Smooth muscle cell (in vitro differentiated cells): ENCODE results near the gene REPIN1. TPM values are rescaled to one million over a fixed set of nuclear protein-coding genes. Genes with fewer than 3 reads are reported as not detected.

Source experiments
- DNase-seq: peaks from one replicate; lab custom pipeline; 2025; ENCODE audit not compliant: unreplicated experiment; lab: John Stamatoyannopoulos, UW
- H2AFZ ChIP-seq: fragments of 200-600 bp; sonication (generic); 2 replicates; pipeline ENCODE4 v1.6.0; 2016; ENCODE audit warnings: antibody characterized with exemption, low read depth, mild to moderate bottlenecking
- H3F3A ChIP-seq: fragments of 200-600 bp; sonication (generic); 2 replicates; pipeline ENCODE4 v1.6.0; 2017; ENCODE audit warnings: antibody characterized with exemption, low read depth
- H3K27ac ChIP-seq: fragments of 200-600 bp; sonication (generic); 2 replicates; pipeline ENCODE4 v1.5.1; 2016; ENCODE audit warnings: low read depth, mild to moderate bottlenecking
- H3K27me3 ChIP-seq: fragments of 200-600 bp; sonication (generic); 2 replicates; pipeline ENCODE4 v1.6.1; 2016; ENCODE audit warnings: low read depth, mild to moderate bottlenecking
- H3K36me3 ChIP-seq: fragments of 200-600 bp; sonication (generic); 2 replicates; pipeline ENCODE4 v1.5.1; 2016; ENCODE audit warnings: low read depth
- H3K4me1 ChIP-seq: fragments of 200-600 bp; sonication (generic); 2 replicates; pipeline ENCODE4 v1.5.1; 2016; ENCODE audit warnings: low read depth
- H3K4me2 ChIP-seq: fragments of 200-600 bp; sonication (generic); 2 replicates; pipeline ENCODE4 v1.6.0; 2016; ENCODE audit warnings: mild to moderate bottlenecking
- H3K4me3 ChIP-seq: fragments of 200-600 bp; sonication (generic); 2 replicates; pipeline ENCODE4 v1.5.1; 2016; ENCODE audit warnings: mild to moderate bottlenecking
- H3K79me2 ChIP-seq: fragments of 200-600 bp; sonication (generic); 2 replicates; pipeline ENCODE4 v1.6.0; 2016; ENCODE audit warnings: low read depth, mild to moderate bottlenecking
- H3K9ac ChIP-seq: fragments of 200-600 bp; sonication (generic); 2 replicates; pipeline ENCODE4 v1.6.0; 2016; ENCODE audit warnings: low read depth
- H3K9me3 ChIP-seq: fragments of 200-600 bp; sonication (generic); replicated peaks from 2 replicates; pipeline ENCODE4 v1.5.1; 2016; ENCODE audit warnings: low read depth
- H4K20me1 ChIP-seq: fragments of 200-600 bp; sonication (generic); 2 replicates; pipeline ENCODE4 v1.6.0; 2016; ENCODE audit warnings: low read depth
- WGBS: methylation state at CpG from one replicate; pipeline ENCODE4 v1.1.7; 2016; ENCODE audit warnings: low lambda C conversion rate; 5-methylcytosine and 5-hydroxymethylcytosine counted together
- polyA plus RNA-seq: library from polyadenylated mRNA; unstranded; fragments of >200 nt; fragmentation: Nextera tagmentation; extraction: Ambion mirVana; gene quantifications from 2 replicates; pipeline ENCODE4 v1.2.1, GENCODE V29; 2016
- total RNA-seq: library from RNA; depleted of rRNA; stranded (reverse); fragments of >200 nt; gene quantifications from 2 replicates; pipeline ENCODE4 v1.2.3, GENCODE V29; 2014
- TF ChIP-seq, protein P1 (sequence below): fragments of 200-600 bp; sonication (generic); IDR thresholded peaks from 2 replicates; pipeline ENCODE4 v1.5.1; 2017; ENCODE audit warnings: borderline replicate concordance, mild to moderate bottlenecking, antibody characterized with exemption; ENCODE audit not compliant: insufficient read depth, poor library complexity, severe bottlenecking

The REPIN1 gene
- total and polyA plus RNA-seq, 2 experiments from 2014 or later: 55.5 to 60.9 TPM

DNA sequence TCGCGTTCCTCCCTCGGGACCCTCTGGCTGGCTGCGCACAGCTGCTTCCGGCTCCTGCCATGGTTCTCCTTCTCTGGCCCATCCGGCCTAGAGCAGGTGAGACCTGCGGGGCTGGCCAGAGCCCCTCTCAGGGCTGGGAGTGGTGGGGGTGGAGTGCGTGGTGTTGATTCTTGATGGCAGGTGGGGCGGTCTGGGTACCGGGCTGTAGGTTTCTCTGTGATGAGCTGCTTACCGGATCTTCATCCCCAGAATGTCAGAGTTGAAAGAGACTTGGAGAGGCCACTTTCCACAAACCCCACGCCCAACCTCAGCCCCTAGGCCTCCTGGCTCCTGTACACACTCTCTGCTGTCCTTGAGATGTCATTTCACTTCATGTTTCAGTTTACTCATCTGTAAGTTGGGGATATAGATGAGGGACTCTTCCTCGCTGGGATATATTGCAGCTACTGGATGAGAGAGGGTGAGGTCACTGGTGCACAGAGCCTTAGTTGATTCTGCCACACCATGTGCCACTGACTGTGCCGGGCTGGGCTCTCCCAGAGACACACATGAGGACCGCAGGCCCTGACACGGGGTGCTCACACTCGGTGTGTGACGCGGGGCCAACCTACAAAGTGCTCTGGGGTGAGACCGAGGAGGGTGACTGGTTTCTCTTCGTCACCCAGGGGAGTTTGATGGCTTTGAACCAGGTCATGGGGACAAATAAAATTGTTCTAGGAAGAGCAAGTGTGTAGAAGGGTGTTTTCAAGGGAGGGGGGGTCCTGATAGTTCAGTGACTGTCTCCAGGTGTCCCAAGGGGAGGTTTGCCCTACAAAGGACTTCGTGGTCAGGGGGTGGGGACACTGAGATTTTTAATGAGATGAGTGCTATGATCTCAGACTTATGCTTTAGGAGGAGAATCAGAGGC is 40.0 kb downstream of the REPIN1 start:
- Histone ChIP-seq H3F3A (peaks cover 3% of the 10 kb centered on the region), H3K27me3 (no peaks in the 10 kb centered on the region), H3K4me3 (no peak overlapping the region), H3K4me1 (peaks cover 19% of the 10 kb centered on the region), H3K9ac (no peak overlapping the region), H2AFZ (no peak overlapping the region), H3K27ac (no peak overlapping the region), H4K20me1 (no peaks in the 10 kb centered on the region), H3K79me2 (no peaks in the 10 kb centered on the region), H3K9me3 (no peaks in the 10 kb centered on the region), H3K36me3 (no peaks in the 10 kb centered on the region), H3K4me2 (no peak overlapping the region)
- 89% methylated on average over 20 of the region's 22 CpGs for WGBS
- TF ChIP-seq, protein P1, sequence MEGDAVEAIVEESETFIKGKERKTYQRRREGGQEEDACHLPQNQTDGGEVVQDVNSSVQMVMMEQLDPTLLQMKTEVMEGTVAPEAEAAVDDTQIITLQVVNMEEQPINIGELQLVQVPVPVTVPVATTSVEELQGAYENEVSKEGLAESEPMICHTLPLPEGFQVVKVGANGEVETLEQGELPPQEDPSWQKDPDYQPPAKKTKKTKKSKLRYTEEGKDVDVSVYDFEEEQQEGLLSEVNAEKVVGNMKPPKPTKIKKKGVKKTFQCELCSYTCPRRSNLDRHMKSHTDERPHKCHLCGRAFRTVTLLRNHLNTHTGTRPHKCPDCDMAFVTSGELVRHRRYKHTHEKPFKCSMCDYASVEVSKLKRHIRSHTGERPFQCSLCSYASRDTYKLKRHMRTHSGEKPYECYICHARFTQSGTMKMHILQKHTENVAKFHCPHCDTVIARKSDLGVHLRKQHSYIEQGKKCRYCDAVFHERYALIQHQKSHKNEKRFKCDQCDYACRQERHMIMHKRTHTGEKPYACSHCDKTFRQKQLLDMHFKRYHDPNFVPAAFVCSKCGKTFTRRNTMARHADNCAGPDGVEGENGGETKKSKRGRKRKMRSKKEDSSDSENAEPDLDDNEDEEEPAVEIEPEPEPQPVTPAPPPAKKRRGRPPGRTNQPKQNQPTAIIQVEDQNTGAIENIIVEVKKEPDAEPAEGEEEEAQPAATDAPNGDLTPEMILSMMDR: no peak
- DNase-seq: no peak

DNA sequence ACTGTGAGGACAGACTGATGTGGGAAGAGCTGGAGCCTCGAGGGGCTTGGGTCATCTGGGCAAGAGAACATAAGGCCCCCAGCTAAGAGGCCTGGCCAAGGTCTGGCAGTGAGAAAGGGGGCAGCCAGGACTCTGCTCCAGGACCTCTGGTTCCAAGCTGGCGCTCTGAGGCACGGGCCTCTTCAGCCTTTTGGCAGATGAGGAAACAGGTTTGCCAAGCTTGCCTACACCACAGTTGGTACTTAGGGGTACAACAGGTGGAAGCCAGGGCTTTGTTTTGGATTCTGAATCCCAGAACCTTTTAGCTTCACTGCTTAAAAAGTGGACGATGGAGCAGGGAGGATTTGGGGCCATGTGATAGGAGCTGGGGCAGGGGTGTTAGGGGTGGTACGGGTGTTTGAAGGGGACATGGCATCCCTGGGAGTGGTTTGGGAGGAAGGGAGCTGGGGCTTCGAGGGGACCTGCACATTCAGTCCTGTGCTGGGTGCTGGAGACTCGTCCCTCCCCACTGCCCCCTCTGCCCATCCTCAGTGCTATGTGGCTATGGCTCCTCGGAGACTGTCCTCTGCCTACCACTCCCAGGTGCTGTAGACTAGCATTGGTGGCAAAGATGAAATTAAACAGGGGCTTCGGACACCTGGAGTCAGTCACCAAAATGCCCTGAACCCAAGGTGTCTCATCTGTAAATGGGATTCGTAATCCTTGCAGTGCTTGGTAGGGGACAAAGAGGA is 40.8 kb downstream of the REPIN1 start:
- no peaks in the 10 kb centered on the region for H3K27me3 ChIP-seq
- H3K4me3 ChIP-seq: no peak overlapping the region
- H3F3A ChIP-seq: peaks cover 3% of the 10 kb centered on the region
- H4K20me1 ChIP-seq: no peaks in the 10 kb centered on the region
- H3K9me3 ChIP-seq: no peaks in the 10 kb centered on the region
- H3K36me3 ChIP-seq: no peaks in the 10 kb centered on the region
- TF ChIP-seq, protein P1: no peak
- H3K4me1 ChIP-seq: peaks cover 11% of the 10 kb centered on the region
- no peak overlapping the region for H3K27ac ChIP-seq
- no peak overlapping the region for H3K4me2 ChIP-seq
- DNase-seq: no peak
- no peaks in the 10 kb centered on the region for H3K79me2 ChIP-seq
- no peak overlapping the region for H3K9ac ChIP-seq
- WGBS: 96% methylated on average over 10 of the region's 10 CpGs
- H2AFZ ChIP-seq: no peak overlapping the region

DNA sequence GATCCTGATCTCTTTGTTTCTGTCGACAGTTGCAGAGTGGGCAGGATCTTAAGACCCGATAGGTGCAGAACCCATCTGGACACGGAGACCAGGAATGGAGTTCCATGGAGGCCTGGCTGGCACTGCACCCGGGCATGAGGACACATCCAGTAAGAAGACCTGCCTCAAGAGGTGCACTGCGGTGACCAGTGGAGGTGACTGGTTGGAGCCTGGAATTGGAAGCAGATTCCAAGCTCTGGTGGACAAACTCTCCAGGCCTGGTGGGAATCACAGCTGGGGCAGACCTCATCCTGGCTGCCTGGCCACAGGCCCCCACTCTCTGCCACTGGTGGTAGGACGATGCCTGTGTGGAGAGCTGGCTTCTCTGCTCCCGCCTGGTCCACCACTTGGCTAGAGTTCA is 41.5 kb downstream of the REPIN1 start:
- Histone ChIP-seq H3F3A (peaks cover 3% of the 10 kb centered on the region), H3K4me2 (no peak overlapping the region), H3K36me3 (no peaks in the 10 kb centered on the region), H3K4me1 (peaks cover 7% of the 10 kb centered on the region), H3K4me3 (no peak overlapping the region), H3K9ac (no peak overlapping the region), H3K27me3 (no peaks in the 10 kb centered on the region), H4K20me1 (no peaks in the 10 kb centered on the region), H3K27ac (no peak overlapping the region), H3K79me2 (no peaks in the 10 kb centered on the region), H3K9me3 (no peaks in the 10 kb centered on the region), H2AFZ (no peak overlapping the region)
- WGBS: 92% methylated on average over 7 of the region's 7 CpGs
- TF ChIP-seq, protein P1: no peak
- DNase-seq: no peak
